Ectodermal cell (in vitro differentiated cells): Measurements from ENCODE around the gene RHOV.

Experiments
- H3K27ac ChIP-seq: 2 replicates; pipeline ENCODE4 v1.7.0; 2013; ENCODE audit warnings: mild to moderate bottlenecking, low read depth, low read length; ENCODE audit not compliant: insufficient read depth, poor library complexity, severe bottlenecking
- H3K27me3 ChIP-seq: 2 replicates; pipeline ENCODE4 v1.7.0; 2013; ENCODE audit warnings: mild to moderate bottlenecking, low read length; ENCODE audit not compliant: insufficient read depth, control insufficient read depth, poor library complexity, severe bottlenecking
- H3K36me3 ChIP-seq: one replicate; pipeline ENCODE4 v1.7.0; 2013; ENCODE audit warnings: low read length; ENCODE audit not compliant: control insufficient read depth, insufficient read depth
- H3K4me1 ChIP-seq: one replicate; pipeline ENCODE4 v1.7.0; 2013; ENCODE audit warnings: low read length; ENCODE audit not compliant: control insufficient read depth, insufficient read depth
- H3K4me3 ChIP-seq: 2 replicates; pipeline ENCODE4 v1.7.0; 2013; ENCODE audit warnings: low read depth, low read length, control low read depth; ENCODE audit not compliant: insufficient read depth
- H3K9me3 ChIP-seq: 2 replicates; pipeline ENCODE4 v1.7.0; 2013; ENCODE audit warnings: mild to moderate bottlenecking, low read length, moderate library complexity; ENCODE audit not compliant: control insufficient read depth
- WGBS, 2 experiments: methylation state at CpG; one replicate each; pipeline ENCODE4 v1.1.7; 2013; ENCODE audit warnings: missing lambda C conversion rate in 2 of 2; 5-methylcytosine and 5-hydroxymethylcytosine counted together

Gene RHOV

DNA sequence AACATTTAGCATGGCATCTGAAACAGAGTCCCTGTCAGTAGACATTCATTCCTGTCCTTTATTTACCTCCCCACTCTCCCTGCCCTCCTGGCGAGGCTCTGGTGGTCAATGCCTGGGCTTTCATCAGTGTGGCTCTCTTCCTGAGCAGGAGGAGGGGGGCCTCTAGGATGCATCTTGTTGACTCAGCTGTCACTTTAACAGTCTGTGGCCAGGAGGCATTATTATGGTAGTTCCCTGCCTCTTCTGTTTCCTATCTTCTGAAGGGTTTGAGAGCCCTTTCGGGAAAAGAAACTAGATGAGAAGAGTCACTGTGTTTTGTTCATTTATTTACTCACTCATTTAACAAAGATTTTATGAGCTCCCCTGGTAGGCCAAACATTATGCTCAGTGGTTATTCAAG is 43.1 kb downstream of the RHOV start:
- Histone ChIP-seq H3K27me3 (no peaks in the 10 kb centered on the region), H3K4me1 (no peaks in the 10 kb centered on the region), H3K36me3 (no peaks in the 10 kb centered on the region), H3K4me3 (no peak overlapping the region), H3K27ac (no peak overlapping the region), H3K9me3 (no peaks in the 10 kb centered on the region)
- WGBS, 2 experiments, result 30 to 66% methylated on average over 1 to 2 of the region's 2 CpGs

DNA sequence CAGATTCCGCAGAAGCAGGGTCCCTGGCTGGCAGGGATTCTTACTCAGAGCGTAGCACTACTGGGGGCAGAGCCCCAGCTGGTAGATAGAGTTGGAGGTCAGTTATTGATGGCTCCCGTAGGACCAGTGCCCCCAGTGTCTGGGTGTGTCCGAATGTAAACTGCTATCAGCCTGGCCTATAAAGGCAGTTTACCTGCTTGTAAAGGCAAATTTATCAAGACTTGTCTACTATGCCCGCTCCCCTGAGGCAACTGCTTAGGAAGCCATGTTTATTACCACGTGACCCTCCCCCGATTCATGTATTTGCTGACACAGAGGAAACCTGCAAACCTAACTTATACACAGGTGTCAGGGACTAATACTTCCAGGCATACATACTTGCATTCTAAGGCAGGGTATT is 44.9 kb downstream of the RHOV start:
- H3K27ac ChIP-seq, result no peak overlapping the region
- H3K9me3 ChIP-seq, result no peaks in the 10 kb centered on the region
- 89 to 92% methylated on average over 7 of the region's 7 CpGs for WGBS, 2 experiments
- no peaks in the 10 kb centered on the region for H3K36me3 ChIP-seq
- no peak overlapping the region for H3K4me3 ChIP-seq
- no peaks in the 10 kb centered on the region for H3K4me1 ChIP-seq
- no peaks in the 10 kb centered on the region for H3K27me3 ChIP-seq

DNA sequence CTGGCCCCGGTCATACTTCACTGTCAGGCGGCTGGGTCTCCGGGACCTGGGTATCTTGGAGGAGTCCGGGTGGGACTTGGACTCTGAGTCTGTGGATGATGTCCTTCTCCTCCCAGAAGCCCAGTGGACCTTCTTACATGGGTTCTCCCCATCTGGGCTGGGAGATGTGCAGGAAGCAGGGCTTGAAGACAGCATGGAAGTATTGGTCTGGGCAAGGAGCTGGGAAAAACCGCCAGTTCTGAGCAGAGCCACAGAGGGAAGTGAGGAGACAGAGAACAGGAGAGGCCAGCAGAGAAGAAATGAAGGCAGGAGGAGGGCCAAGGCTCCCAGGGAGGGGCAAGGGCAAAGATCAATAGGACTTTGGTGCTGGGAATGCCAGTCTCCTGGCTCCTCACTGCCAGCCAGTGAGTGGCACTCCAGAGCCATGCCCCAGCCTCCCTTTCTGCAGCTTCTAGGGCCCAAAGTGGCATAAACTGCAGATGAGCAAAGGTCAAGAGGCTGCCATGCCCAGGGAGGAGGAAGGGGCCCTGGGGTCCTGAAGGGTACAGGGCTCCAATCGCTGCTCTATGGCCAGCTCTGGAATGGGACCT is 45.5 kb downstream of the RHOV start, which contains the start of gene PPP1R14D:
Gene PPP1R14D (minus strand): TSS at position 262 of the 590 bp plus-strand sequence. CDS start 67 bp downstream, at position 195.
- H3K36me3 ChIP-seq, result no peaks in the 10 kb centered on the region
- H3K9me3 ChIP-seq, result no peaks in the 10 kb centered on the region
- no peak within 1 kb of the TSS for H3K27ac ChIP-seq
- WGBS, 2 experiments, result 93 to 94% methylated on average over 6 of the region's 6 CpGs
- H3K27me3 ChIP-seq, result no peaks in the 10 kb centered on the region
- no peak within 1 kb of the TSS for H3K4me3 ChIP-seq
- no peaks in the 10 kb centered on the region for H3K4me1 ChIP-seq

DNA sequence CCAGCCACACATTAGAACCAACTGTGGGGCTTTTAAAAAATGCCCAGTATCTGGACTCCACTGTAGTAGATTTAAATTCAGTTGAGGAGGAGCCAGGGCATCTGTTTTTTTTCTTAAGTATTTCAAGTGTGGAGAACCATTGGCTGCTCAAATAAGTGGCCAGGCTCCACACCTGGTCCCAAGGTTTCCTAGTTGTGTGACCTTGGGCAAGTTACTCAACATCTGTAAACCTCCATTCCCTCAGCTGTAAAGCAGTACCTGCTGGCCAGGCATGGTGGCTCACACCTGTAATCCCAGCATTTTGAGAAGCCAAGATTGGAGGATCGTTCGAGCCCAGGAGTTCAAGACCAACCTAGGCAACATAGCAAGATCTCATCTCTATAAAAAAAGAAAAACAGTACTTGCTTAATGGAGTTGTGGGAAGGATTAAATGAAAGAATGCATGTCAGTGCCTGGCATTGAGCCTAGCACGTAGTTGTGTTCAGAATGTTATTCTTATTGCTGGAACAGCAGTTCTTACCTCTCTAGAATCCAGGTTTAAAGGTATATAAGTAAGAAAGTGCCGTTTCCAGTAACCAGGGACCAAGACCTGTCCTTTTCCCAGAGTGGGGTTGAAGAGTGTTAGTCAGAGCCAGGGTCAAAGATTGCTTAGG is 47.5 kb downstream of the RHOV start:
- H3K4me1 ChIP-seq, result no peaks in the 10 kb centered on the region

DNA sequence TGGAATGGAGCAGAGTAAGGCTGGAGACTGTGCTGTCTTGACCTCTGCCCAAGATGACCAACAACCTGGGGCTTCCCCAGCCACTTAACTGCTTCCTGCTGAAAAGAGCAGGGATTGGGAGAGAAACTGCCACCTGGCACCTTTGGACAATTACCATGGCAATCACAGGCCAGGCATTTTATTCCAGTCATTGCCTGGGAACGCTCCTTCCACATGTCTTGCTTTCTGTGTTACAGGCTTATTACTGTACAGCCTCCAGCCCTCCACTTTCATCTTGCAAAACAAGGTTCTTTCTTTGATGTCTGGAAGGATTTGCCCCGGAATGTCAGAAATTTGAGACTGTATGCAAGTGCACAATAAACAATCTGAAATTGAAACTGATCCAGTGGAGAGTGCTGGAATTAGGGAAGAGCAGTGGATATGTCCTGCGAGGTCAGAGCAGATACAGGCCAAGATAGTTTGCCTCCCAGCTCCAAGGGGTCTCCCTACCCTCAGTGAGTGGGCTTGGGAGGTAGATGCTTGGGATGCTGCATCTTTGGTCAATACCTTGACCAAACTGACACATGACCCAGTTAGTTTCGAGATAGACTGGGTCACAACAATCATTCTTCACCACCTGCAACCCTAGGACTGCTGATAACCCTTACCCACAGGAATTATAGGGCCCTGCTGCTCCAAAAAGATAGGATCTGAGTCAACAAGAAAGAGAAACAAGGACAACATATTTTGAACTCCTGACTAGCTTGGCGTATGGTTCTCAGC is 48.2 kb downstream of the RHOV start:
- Histone ChIP-seq H3K9me3 (no peaks in the 10 kb centered on the region), H3K36me3 (no peaks in the 10 kb centered on the region), H3K4me1 (no peaks in the 10 kb centered on the region), H3K27ac (no peak overlapping the region), H3K4me3 (no peak overlapping the region), H3K27me3 (no peaks in the 10 kb centered on the region)
- WGBS, 2 experiments, result 90% methylated on average over 5 of the region's 5 CpGs

More for the DNA sequence above, 47.5 kb downstream of the RHOV start:
- H3K4me3 ChIP-seq, result no peak overlapping the region
- H3K27ac ChIP-seq, result no peak overlapping the region
- no peaks in the 10 kb centered on the region for H3K9me3 ChIP-seq
- no peaks in the 10 kb centered on the region for H3K36me3 ChIP-seq
- no peaks in the 10 kb centered on the region for H3K27me3 ChIP-seq
- WGBS, 2 experiments, result 85 to 95% methylated on average over 4 of the region's 4 CpGs

DNA sequence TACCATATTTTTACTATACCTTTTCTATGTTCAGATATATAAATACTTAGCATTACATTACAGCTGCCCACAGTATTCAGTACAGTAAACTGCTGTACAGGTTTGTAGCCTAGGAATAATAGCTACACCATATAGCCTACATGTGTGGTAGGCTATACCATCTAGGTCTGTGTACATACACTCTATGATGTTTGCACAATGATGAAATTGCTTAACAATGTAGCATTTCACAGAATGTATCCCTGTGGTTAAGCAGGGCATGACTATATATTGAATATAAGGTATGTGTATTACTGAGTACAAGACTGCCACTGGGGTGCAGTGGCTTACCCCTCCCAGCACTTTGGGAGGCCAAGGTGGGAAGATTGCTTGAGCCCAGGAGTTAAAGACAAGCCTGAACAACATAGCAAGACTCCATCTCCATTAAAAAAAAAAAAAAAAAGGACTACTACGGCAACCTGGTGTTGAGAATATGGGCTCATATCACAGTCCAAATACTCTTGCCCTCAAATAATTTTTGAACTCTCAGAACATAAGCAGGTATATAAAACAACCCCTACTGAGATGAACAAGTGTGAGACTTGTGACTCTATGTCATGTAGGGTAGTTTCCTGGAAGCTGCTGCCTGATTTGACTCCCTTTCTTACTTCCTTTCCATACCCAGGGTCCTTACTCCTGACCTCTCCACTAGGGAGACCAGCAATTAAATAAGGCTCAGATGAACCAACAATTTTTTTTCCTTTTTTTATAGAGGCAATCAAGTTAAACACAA is 50.3 kb downstream of the RHOV start:
- H3K9me3 ChIP-seq, result no peaks in the 10 kb centered on the region
- H3K27me3 ChIP-seq, result no peaks in the 10 kb centered on the region
- no peaks in the 10 kb centered on the region for H3K36me3 ChIP-seq
- no CpG with 5 or more reads among the region's 1 CpG for WGBS, 2 experiments
- no peak overlapping the region for H3K4me3 ChIP-seq
- H3K27ac ChIP-seq, result no peak overlapping the region
- H3K4me1 ChIP-seq, result no peaks in the 10 kb centered on the region
